Mesodermal cell (in vitro differentiated cells): ENCODE measurements around the gene MCTP1.

Source experiments
- H3K27ac ChIP-seq: 2 replicates; pipeline ENCODE4 v1.7.0; 2013; ENCODE audit warnings: mild to moderate bottlenecking, low read depth, low read length, moderate library complexity; ENCODE audit not compliant: severe bottlenecking
- H3K36me3 ChIP-seq: 2 replicates; pipeline ENCODE4 v1.7.1; 2013; ENCODE audit warnings: mild to moderate bottlenecking, low read length, moderate library complexity; ENCODE audit not compliant: control insufficient read depth, insufficient read depth
- H3K4me1 ChIP-seq: one replicate; pipeline ENCODE4 v1.7.1; 2013; ENCODE audit warnings: mild to moderate bottlenecking, low read length; ENCODE audit not compliant: insufficient read depth, control insufficient read depth, poor library complexity, severe bottlenecking
- H3K4me3 ChIP-seq: 2 replicates; pipeline ENCODE4 v1.7.0; 2013; ENCODE audit warnings: low read length, control low read depth, mild to moderate bottlenecking; ENCODE audit not compliant: insufficient read depth, poor library complexity, severe bottlenecking; ENCODE audit errors: extremely low read depth
- H3K9me3 ChIP-seq: 2 replicates; pipeline ENCODE4 v1.7.1; 2013; ENCODE audit warnings: mild to moderate bottlenecking, low read length, moderate library complexity; ENCODE audit not compliant: control insufficient read depth
- WGBS, 2 experiments: methylation state at CpG; one replicate each; pipeline ENCODE4 v1.1.5; 2013; ENCODE audit warnings: missing lambda C conversion rate in 2 of 2; ENCODE audit not compliant: insufficient coverage in 2 of 2; 5-methylcytosine and 5-hydroxymethylcytosine counted together

Gene MCTP1

GRCh38 chr5:95042037-95042436 is 242.9 kb downstream of the MCTP1 start:
- WGBS, 2 experiments = no CpG with 5 or more reads among the region's 4 CpGs
- no peaks in the 10 kb centered on the region for H3K4me1 ChIP-seq
- H3K9me3 ChIP-seq = no peaks in the 10 kb centered on the region
- no peak overlapping the region for H3K4me3 ChIP-seq
- no peak overlapping the region for H3K27ac ChIP-seq
- H3K36me3 ChIP-seq = no peaks in the 10 kb centered on the region

GRCh38 chr5:95035891-95036685 is 248.8 kb downstream of the MCTP1 start:
- Histone ChIP-seq H3K4me1 (no peaks in the 10 kb centered on the region), H3K4me3 (no peak overlapping the region), H3K27ac (no peak overlapping the region), H3K9me3 (no peaks in the 10 kb centered on the region), H3K36me3 (no peaks in the 10 kb centered on the region)
- 90 to 100% methylated on average over 3 to 4 of the region's 7 CpGs for WGBS, 2 experiments

GRCh38 chr5:95032801-95033200 is 252.1 kb downstream of the MCTP1 start:
- Histone ChIP-seq H3K4me3 (no peak overlapping the region), H3K27ac (no peak overlapping the region), H3K4me1 (no peaks in the 10 kb centered on the region), H3K36me3 (no peaks in the 10 kb centered on the region), H3K9me3 (no peaks in the 10 kb centered on the region)
- WGBS, 2 experiments = no CpG with 5 or more reads among the region's 1 CpG

- Histone ChIP-seq H3K27ac (no peak overlapping the region), H3K9me3 (no peaks in the 10 kb centered on the region), H3K4me3 (no peak overlapping the region), H3K4me1 (peaks cover 2% of the 10 kb centered on the region), H3K36me3 (no peaks in the 10 kb centered on the region)
- 89 to 93% methylated on average over 8 of the region's 9 CpGs for WGBS, 2 experiments
These were observed 255.1 kb downstream of the MCTP1 start for GRCh38 chr5:95029569-95030366.

- no peaks in the 10 kb centered on the region for H3K36me3 ChIP-seq
- no peak overlapping the region for H3K4me3 ChIP-seq
- WGBS, 2 experiments = 100% methylated on average over 2 of the region's 3 CpGs; no CpG with 5 or more reads in 1 of the 2 experiments
- no peaks in the 10 kb centered on the region for H3K9me3 ChIP-seq
- H3K4me1 ChIP-seq = peaks cover 2% of the 10 kb centered on the region
- no peak overlapping the region for H3K27ac ChIP-seq
These were observed 257.1 kb downstream of the MCTP1 start for GRCh38 chr5:95027775-95028174.

GRCh38 chr5:95027151-95027721 is 257.7 kb downstream of the MCTP1 start:
- Histone ChIP-seq H3K9me3 (no peaks in the 10 kb centered on the region), H3K4me1 (peaks cover 2% of the 10 kb centered on the region), H3K4me3 (no peak overlapping the region), H3K36me3 (no peaks in the 10 kb centered on the region), H3K27ac (no peak overlapping the region)
- 86 to 96% methylated on average over 4 to 5 of the region's 5 CpGs for WGBS, 2 experiments

GRCh38 chr5:95026718-95027117 is 258.2 kb downstream of the MCTP1 start:
- Histone ChIP-seq H3K27ac (no peak overlapping the region), H3K4me1 (peaks cover 2% of the 10 kb centered on the region), H3K36me3 (no peaks in the 10 kb centered on the region), H3K9me3 (no peaks in the 10 kb centered on the region), H3K4me3 (no peak overlapping the region)
- WGBS, 2 experiments = 92% methylated on average over 2 of the region's 2 CpGs; no CpG with 5 or more reads in 1 of the 2 experiments

- H3K9me3 ChIP-seq = no peaks in the 10 kb centered on the region
- 95 to 96% methylated on average over 3 to 5 of the region's 5 CpGs for WGBS, 2 experiments
- H3K4me1 ChIP-seq = peaks cover 2% of the 10 kb centered on the region
- H3K4me3 ChIP-seq = no peak overlapping the region
- H3K36me3 ChIP-seq = no peaks in the 10 kb centered on the region
- no peak overlapping the region for H3K27ac ChIP-seq
These were observed 261.8 kb downstream of the MCTP1 start for GRCh38 chr5:95022967-95023695.

- Histone ChIP-seq H3K9me3 (no peaks in the 10 kb centered on the region), H3K27ac (no peak overlapping the region), H3K4me3 (no peak overlapping the region), H3K4me1 (no peaks in the 10 kb centered on the region), H3K36me3 (no peaks in the 10 kb centered on the region)
- WGBS, 2 experiments = no CpG with 5 or more reads among the region's 1 CpG
These were observed 264.5 kb downstream of the MCTP1 start for GRCh38 chr5:95020345-95020744.

- no CpG with 5 or more reads among the region's 2 CpGs for WGBS, 2 experiments
- Histone ChIP-seq H3K4me3 (no peak overlapping the region), H3K9me3 (no peaks in the 10 kb centered on the region), H3K27ac (no peak overlapping the region), H3K36me3 (no peaks in the 10 kb centered on the region), H3K4me1 (no peaks in the 10 kb centered on the region)
These were observed 265.9 kb downstream of the MCTP1 start for GRCh38 chr5:95018946-95019345.
